PC-3 (cell line): ENCODE data around the gene GRIN2D. TPM values are rescaled to one million over a fixed set of nuclear protein-coding genes. Genes with fewer than 3 reads are reported as not detected.

Experiments used
- ATAC-seq: fragments of 200-7000 bp; cut with Tn5 transposase; 2 replicates; pipeline ENCODE4 v1.9.1; 2020; ENCODE audit warnings: mild to moderate bottlenecking, moderate library complexity
- BruUV-seq: library from RNA; stranded (reverse); fragments of 400-500 nt; replicated peaks from 2 replicates; lab custom pipeline; 2021; lab: Mats Ljungman, UMichigan
- CTCF ChIA-PET: fragments of 300-600 bp; sonication (Branson Sonifier 250); formaldehyde crosslinking; loops from one replicate; lab custom pipeline; 2022; ENCODE audit warnings: antibody characterized with exemption; lab: Charles Lee
- POLR2A ChIA-PET: fragments of 300-600 bp; sonication (Branson Sonifier 250); formaldehyde crosslinking; loops from one replicate; lab custom pipeline; 2022; ENCODE audit warnings: antibody characterized with exemption; ENCODE audit not compliant: unreplicated experiment; lab: Charles Lee
- DNase-seq: peaks from one replicate; pipeline ENCODE4 v3.0.0-alpha.2; 2015
- H2AFZ ChIP-seq: fragments of 300-600 bp; sonication (generic); 2 replicates; pipeline ENCODE4 v1.6.0; 2016; ENCODE audit warnings: antibody characterized with exemption, low read length
- H3F3A ChIP-seq: fragments of 300-600 bp; sonication (generic); one replicate; pipeline ENCODE4 v1.6.0; 2017; ENCODE audit warnings: antibody characterized with exemption, low read length, control low read depth, mild to moderate bottlenecking; ENCODE audit not compliant: unreplicated experiment
- H3K27ac ChIP-seq: fragments of 300-600 bp; sonication (generic); 2 replicates; pipeline ENCODE4 v1.5.1; 2016; ENCODE audit warnings: mild to moderate bottlenecking, low read length
- H3K27me3 ChIP-seq: fragments of 300-600 bp; sonication (generic); 2 replicates; pipeline ENCODE4 v1.6.1; 2016; ENCODE audit warnings: low read length, mixed read lengths
- H3K36me3 ChIP-seq: fragments of 300-600 bp; sonication (generic); 2 replicates; pipeline ENCODE4 v1.6.1; 2016; ENCODE audit warnings: low read depth, mixed run types, low read length, mixed read lengths
- H3K4me1 ChIP-seq: fragments of 300-600 bp; sonication (generic); 2 replicates; pipeline ENCODE4 v1.5.1; 2016; ENCODE audit warnings: low read length; ENCODE audit not compliant: insufficient read depth
- H3K4me2 ChIP-seq: fragments of 300-600 bp; sonication (generic); 2 replicates; pipeline ENCODE4 v1.6.0; 2016; ENCODE audit warnings: low read length
- H3K4me3 ChIP-seq: fragments of 300-600 bp; sonication (generic); 2 replicates; pipeline ENCODE4 v1.5.1; 2016; ENCODE audit warnings: mild to moderate bottlenecking, low read length, mixed read lengths
- H3K79me2 ChIP-seq: fragments of 300-600 bp; sonication (generic); 2 replicates; pipeline ENCODE4 v1.6.1; 2017; ENCODE audit warnings: low read length, mixed read lengths
- H3K9ac ChIP-seq: fragments of 300-600 bp; sonication (generic); 2 replicates; pipeline ENCODE4 v1.6.0; 2016; ENCODE audit warnings: mild to moderate bottlenecking, low read length
- H3K9me2 ChIP-seq: fragments of 300-600 bp; sonication (generic); replicated peaks from 2 replicates; pipeline ENCODE4 v1.6.1; 2016; ENCODE audit warnings: mixed run types, low read length, mixed read lengths
- H3K9me3 ChIP-seq: fragments of 300-600 bp; sonication (generic); 2 replicates; pipeline ENCODE4 v1.6.1; 2016; ENCODE audit warnings: low read length, mixed read lengths
- H4K20me1 ChIP-seq: fragments of 300-600 bp; sonication (generic); 2 replicates; pipeline ENCODE4 v1.6.1; 2016; ENCODE audit warnings: low read length, mixed read lengths
- CTCF ChIP-seq: fragments of 300-600 bp; sonication (generic); conservative IDR thresholded peaks from 2 replicates; pipeline ENCODE4 v1.5.1; 2017; ENCODE audit warnings: antibody characterized with exemption, low read depth, mild to moderate bottlenecking, low read length
- EZH2 ChIP-seq: fragments of 300-600 bp; sonication (generic); IDR thresholded peaks from one replicate; pipeline ENCODE4 v1.6.1; 2017; ENCODE audit warnings: antibody characterized with exemption, mild to moderate bottlenecking, low read length; ENCODE audit not compliant: unreplicated experiment
- EZH2phosphoT487 ChIP-seq: fragments of 300-600 bp; sonication (generic); IDR thresholded peaks from 2 replicates; pipeline ENCODE4 v1.6.1; 2018; ENCODE audit warnings: mild to moderate bottlenecking, antibody characterized with exemption, low read length, borderline replicate concordance
- intact Hi-C: fragments of 100-400 bp; cut with micrococcal nuclease; formaldehyde crosslinking; loops from 2 replicates; pipeline ENCODE4 v1.9.0; 2023
- total RNA-seq: library from RNA; depleted of rRNA; stranded (reverse); fragments of >200 nt; gene quantifications from 2 replicates; pipeline ENCODE4 v1.2.3, GENCODE V29; 2014

Gene GRIN2D
- total RNA-seq, 1 experiment from 2014 or later: 0.51 TPM

- no peak overlapping the region for H3K9ac ChIP-seq
- intact Hi-C loops: no loop called here
- DNase-seq: no peak
- H3K79me2 ChIP-seq: no peaks in the 10 kb centered on the region
- no peaks in the 10 kb centered on the region for H3F3A ChIP-seq
- H3K4me2 ChIP-seq: no peak overlapping the region
- H3K4me3 ChIP-seq: no peak overlapping the region
- TF ChIP-seq CTCF (no peak), EZH2phosphoT487 (no peak), EZH2 (no peak)
- no peak overlapping the region for H2AFZ ChIP-seq
- no peaks in the 10 kb centered on the region for H3K27me3 ChIP-seq
- ChIA-PET CTCF (no interaction called here), POLR2A (no interaction called here)
- no TSS peak for BruUV-seq
- H3K9me2 ChIP-seq: no peaks in the 10 kb centered on the region
- H4K20me1 ChIP-seq: no peaks in the 10 kb centered on the region
- no peaks in the 10 kb centered on the region for H3K36me3 ChIP-seq
- no peaks in the 10 kb centered on the region for H3K9me3 ChIP-seq
- no peak for ATAC-seq
- peaks cover 5% of the 10 kb centered on the region; the same call in 1 of the 2 replicates for H3K4me1 ChIP-seq
- no peak overlapping the region for H3K27ac ChIP-seq
Observed at GRCh38 chr19:48365602-48366001, 27.9 kb upstream of the GRIN2D start.

- CTCF ChIA-PET: no interaction called here
- no peak for DNase-seq
- Histone ChIP-seq H3K4me1 (peaks cover 15% of the 10 kb centered on the region), H3K9ac (no peak overlapping the region), H2AFZ (no peak overlapping the region), H3K27me3 (no peaks in the 10 kb centered on the region), H3K36me3 (no peaks in the 10 kb centered on the region), H3K9me3 (no peaks in the 10 kb centered on the region), H3F3A (no peaks in the 10 kb centered on the region), H3K27ac (no peak overlapping the region), H3K4me2 (no peak overlapping the region), H3K4me3 (no peak overlapping the region), H4K20me1 (no peaks in the 10 kb centered on the region), H3K9me2 (no peaks in the 10 kb centered on the region), H3K79me2 (no peaks in the 10 kb centered on the region)
- TF ChIP-seq CTCF (no peak), EZH2 (no peak), EZH2phosphoT487 (no peak)
- POLR2A ChIA-PET: no interaction called here
- no peak for ATAC-seq
- BruUV-seq: no TSS peak
- intact Hi-C loops: no loop called here
Observed at GRCh38 chr19:48367855-48368254, 25.6 kb upstream of the GRIN2D start.

GRCh38 chr19:48368936-48369335 is 24.5 kb upstream of the GRIN2D start:
- H3K4me1 ChIP-seq: peaks cover 15% of the 10 kb centered on the region
- no peaks in the 10 kb centered on the region for H4K20me1 ChIP-seq
- BruUV-seq: no TSS peak
- intact Hi-C loops: no loop called here
- no peaks in the 10 kb centered on the region for H3F3A ChIP-seq
- H3K9ac ChIP-seq: no peak overlapping the region
- no peak overlapping the region for H3K27ac ChIP-seq
- H2AFZ ChIP-seq: no peak overlapping the region
- H3K9me2 ChIP-seq: no peaks in the 10 kb centered on the region
- no peaks in the 10 kb centered on the region for H3K9me3 ChIP-seq
- ATAC-seq (no peak), DNase-seq (no peak)
- H3K27me3 ChIP-seq: no peaks in the 10 kb centered on the region
- H3K4me3 ChIP-seq: no peak overlapping the region
- H3K79me2 ChIP-seq: no peaks in the 10 kb centered on the region
- no peak overlapping the region for H3K4me2 ChIP-seq
- CTCF ChIA-PET: no interaction called here
- POLR2A ChIA-PET: no interaction called here
- no peaks in the 10 kb centered on the region for H3K36me3 ChIP-seq
- TF ChIP-seq EZH2phosphoT487: no peak
- no peak for TF ChIP-seq CTCF
- no peak for TF ChIP-seq EZH2
